ENCODE measurements around the gene ASPG. TPM values are rescaled to one million over a fixed set of nuclear protein-coding genes. Genes with fewer than 3 reads are reported as not detected.

Gene ASPG
- total RNA-seq, 1 experiment from 2014 or later = not detected

- no peaks in the 10 kb centered on the region for H3F3A ChIP-seq (ENCODE audit: insufficient read depth, low read depth)
- intact Hi-C loops (cut with micrococcal nuclease; ENCODE audit: unreplicated experiment) = no loop called here
- no peak overlapping the region for H3K4me3 ChIP-seq
- no peaks in the 10 kb centered on the region for H3K9me2 ChIP-seq (ENCODE audit: insufficient read depth)
- no peaks in the 10 kb centered on the region for H3K79me2 ChIP-seq (ENCODE audit: low read depth)
- peaks cover 11% of the 10 kb centered on the region; the same call in 1 of the 2 replicates for H3K4me1 ChIP-seq (replicated peaks; ENCODE audit: insufficient read depth)
- no peak overlapping the region for H3K27ac ChIP-seq
- H4K20me1 ChIP-seq (ENCODE audit: insufficient read depth) = no peaks in the 10 kb centered on the region; the same call in 1 of the 2 replicates
- no peaks in the 10 kb centered on the region for H3K9me3 ChIP-seq (ENCODE audit: insufficient read depth, low read depth)
- peaks cover 8% of the 10 kb centered on the region; the same call in 1 of the 2 replicates for H3K27me3 ChIP-seq (ENCODE audit: insufficient read depth, low read depth)
- no TSS peak for BruUV-seq (replicated peaks)
- no peak for DNase-seq
- no peak for TF ChIP-seq EZH2 (IDR thresholded peaks at IDR 0.05; ENCODE audit: low read depth)
- TF ChIP-seq CTCF (conservative IDR thresholded peaks at IDR 0.05) = no peak
- H3K4me2 ChIP-seq = no peak overlapping the region
- H2AFZ ChIP-seq = no peak overlapping the region
- CTCF ChIA-PET = interaction anchor here (0.6 kb wide), 1 partner anchor 24 kb away, joined by 3 read pairs; no protein-coding TSS in a partner anchor
- H3K36me3 ChIP-seq (ENCODE audit: low read depth) = no peaks in the 10 kb centered on the region
- POLR2A ChIA-PET (ENCODE audit: unreplicated experiment) = no interaction called here
Measured at GRCh38 chr14:104099096-104100041, 13.9 kb downstream of the ASPG start.

- Histone ChIP-seq H3K4me2 (peak overlapping the region; percentile 28; the same call in 1 of the 2 replicates), H3K79me2 (ENCODE audit: low read depth) (no peaks in the 10 kb centered on the region), H3K27me3 (ENCODE audit: insufficient read depth, low read depth) (peaks cover 8% of the 10 kb centered on the region; the same call in 1 of the 2 replicates), H3K9me3 (ENCODE audit: insufficient read depth, low read depth) (no peaks in the 10 kb centered on the region), H3K27ac (no peak overlapping the region), H4K20me1 (ENCODE audit: insufficient read depth) (no peaks in the 10 kb centered on the region; the same call in 1 of the 2 replicates), H3K9me2 (ENCODE audit: insufficient read depth) (no peaks in the 10 kb centered on the region), H2AFZ (no peak overlapping the region), H3K4me1 (replicated peaks; ENCODE audit: insufficient read depth) (peaks cover 11% of the 10 kb centered on the region; the same call in 1 of the 2 replicates), H3K36me3 (ENCODE audit: low read depth) (no peaks in the 10 kb centered on the region), H3F3A (ENCODE audit: insufficient read depth, low read depth) (no peaks in the 10 kb centered on the region), H3K4me3 (no peak overlapping the region)
- DNase-seq = no peak
- intact Hi-C loops (cut with micrococcal nuclease; ENCODE audit: unreplicated experiment) = no loop called here
- BruUV-seq (replicated peaks) = no TSS peak
- CTCF ChIA-PET = no interaction called here
- TF ChIP-seq EZH2 (IDR thresholded peaks at IDR 0.05; ENCODE audit: low read depth) = no peak
- POLR2A ChIA-PET (ENCODE audit: unreplicated experiment) = no interaction called here
Measured at GRCh38 chr14:104100171-104101085, 14.9 kb downstream of the ASPG start.

GRCh38 chr14:104101086-104101621 is 15.7 kb downstream of the ASPG start:
- BruUV-seq (replicated peaks) = no TSS peak
- ChIA-PET POLR2A (ENCODE audit: unreplicated experiment) (no interaction called here), CTCF (no interaction called here)
- Histone ChIP-seq H3K36me3 (ENCODE audit: low read depth) (no peaks in the 10 kb centered on the region), H4K20me1 (ENCODE audit: insufficient read depth) (no peaks in the 10 kb centered on the region; the same call in 1 of the 2 replicates), H3F3A (ENCODE audit: insufficient read depth, low read depth) (no peaks in the 10 kb centered on the region), H2AFZ (no peak overlapping the region), H3K4me3 (no peak overlapping the region), H3K4me1 (replicated peaks; ENCODE audit: insufficient read depth) (peaks cover 11% of the 10 kb centered on the region; the same call in 1 of the 2 replicates), H3K9me3 (ENCODE audit: insufficient read depth, low read depth) (no peaks in the 10 kb centered on the region), H3K27ac (no peak overlapping the region), H3K4me2 (peak overlapping the region; percentile 28; the same call in 1 of the 2 replicates), H3K79me2 (ENCODE audit: low read depth) (no peaks in the 10 kb centered on the region), H3K9me2 (ENCODE audit: insufficient read depth) (no peaks in the 10 kb centered on the region), H3K27me3 (ENCODE audit: insufficient read depth, low read depth) (peaks cover 4% of the 10 kb centered on the region; the same call in 1 of the 2 replicates)
- intact Hi-C loops (cut with micrococcal nuclease; ENCODE audit: unreplicated experiment) = no loop called here
- TF ChIP-seq CTCF (conservative IDR thresholded peaks at IDR 0.05) (no peak), EZH2 (IDR thresholded peaks at IDR 0.05; ENCODE audit: low read depth) (no peak)
- no peak for DNase-seq

Measured in PC-9 (cell line).